HepG2 (cell line): ENCODE data around the gene SEBOX. TPM values are rescaled to one million over a fixed set of nuclear protein-coding genes. Genes with fewer than 3 reads are reported as not detected.

Experiments used
- DPF2 ChIP-seq: sonication (generic); formaldehyde crosslinking; IDR thresholded peaks from 2 replicates; pipeline ENCODE4 v1.4.0; 2020; ENCODE audit warnings: mild to moderate bottlenecking, low read depth, missing genetic modification reagents, borderline replicate concordance
- ETV5 ChIP-seq: IDR thresholded peaks from 2 replicates; pipeline ENCODE4 v1.6.1; 2018; ENCODE audit warnings: missing biosample characterization, missing genetic modification reagents, inconsistent platforms, borderline replicate concordance
- ISL2 ChIP-seq: sonication (generic); formaldehyde crosslinking; IDR thresholded peaks from 2 replicates; pipeline ENCODE4 v1.5.0; 2020; ENCODE audit warnings: missing genetic modification reagents
- KDM1A ChIP-seq: IDR thresholded peaks from 2 replicates; pipeline ENCODE4 v1.6.1; 2016; ENCODE audit warnings: missing compliant biosample characterization
- KLF6 ChIP-seq: IDR thresholded peaks from 2 replicates; pipeline ENCODE4 v1.8.0; 2016; ENCODE audit warnings: missing biosample characterization, missing genetic modification reagents
- KMT2B ChIP-seq: IDR thresholded peaks from 2 replicates; pipeline ENCODE4 v1.6.1; 2016; ENCODE audit warnings: missing genetic modification reagents, missing compliant biosample characterization
- MIER2 ChIP-seq: IDR thresholded peaks from 2 replicates; pipeline ENCODE4 v1.6.1; 2016; ENCODE audit warnings: missing biosample characterization, missing genetic modification reagents
- NFE2L1 ChIP-seq: sonication (generic); formaldehyde crosslinking; IDR thresholded peaks from 2 replicates; pipeline ENCODE4 v1.4.0; 2020; ENCODE audit warnings: missing genetic modification reagents, mild to moderate bottlenecking, borderline replicate concordance
- NONO ChIP-seq, 2 experiments: fragments of 450-650 bp in 1 of 2; sonication (generic) in 1 of 2; formaldehyde crosslinking in 1 of 2; IDR thresholded peaks in 1 of 2; conservative IDR thresholded peaks in 1 of 2; 2 replicates each; pipeline versions ENCODE4 v1.6.1 to v1.8.0; 2017 to 2022; ENCODE audit warnings: mild to moderate bottlenecking in 1 of 2, missing genetic modification reagents in 1 of 2, moderate library complexity in 1 of 2
- RBM22 ChIP-seq: fragments of 200-400 bp; formaldehyde crosslinking; optimal IDR thresholded peaks from 2 replicates; pipeline ENCODE3; 2017; ENCODE audit warnings: mild to moderate bottlenecking, low read length, moderate library complexity
- REL ChIP-seq: sonication (generic); formaldehyde crosslinking; conservative IDR thresholded peaks from 2 replicates; pipeline ENCODE4 v1.8.0; 2022; ENCODE audit warnings: mild to moderate bottlenecking, missing genetic modification reagents, moderate library complexity
- SKI ChIP-seq: fragments of 450-650 bp; IDR thresholded peaks from one replicate; pipeline ENCODE4 v1.6.1; 2018; ENCODE audit warnings: mild to moderate bottlenecking; ENCODE audit not compliant: partially characterized antibody
- SP5 ChIP-seq: IDR thresholded peaks from 2 replicates; pipeline ENCODE4 v1.6.1; 2016; ENCODE audit warnings: low read depth, borderline replicate concordance
- TBX3 ChIP-seq: fragments of 450-650 bp; IDR thresholded peaks from 2 replicates; pipeline ENCODE4 v1.6.1; 2017; ENCODE audit warnings: antibody characterized with exemption, mild to moderate bottlenecking, inconsistent platforms, borderline replicate concordance
- ZFP37 ChIP-seq: sonication (generic); formaldehyde crosslinking; IDR thresholded peaks from 2 replicates; pipeline ENCODE4 v1.4.0; 2020; ENCODE audit warnings: missing genetic modification reagents, borderline replicate concordance
- ZFX ChIP-seq: sonication (generic); formaldehyde crosslinking; IDR thresholded peaks from 2 replicates; pipeline ENCODE4 v1.4.0; 2020; ENCODE audit warnings: mild to moderate bottlenecking, low read depth, missing genetic modification reagents, moderate library complexity
- ZNF18 ChIP-seq: sonication (generic); formaldehyde crosslinking; IDR thresholded peaks from 2 replicates; pipeline ENCODE4 v1.8.0; 2022; ENCODE audit warnings: mild to moderate bottlenecking, missing genetic modification reagents; ENCODE audit not compliant: insufficient replicate concordance
- ZNF207 ChIP-seq: fragments of 450-650 bp; IDR thresholded peaks from 2 replicates; pipeline ENCODE4 v1.6.1; 2016; ENCODE audit warnings: antibody characterized with exemption, borderline replicate concordance
- ZNF264 ChIP-seq: sonication (generic); formaldehyde crosslinking; IDR thresholded peaks from 2 replicates; pipeline ENCODE4 v1.4.0; 2020; ENCODE audit warnings: missing genetic modification reagents
- ZNF468 ChIP-seq: sonication (generic); formaldehyde crosslinking; IDR thresholded peaks from 2 replicates; pipeline ENCODE4 v1.8.0; 2022; ENCODE audit warnings: mild to moderate bottlenecking, moderate library complexity, missing genetic modification reagents
- ZNF550 ChIP-seq: sonication (generic); formaldehyde crosslinking; IDR thresholded peaks from 2 replicates; pipeline ENCODE4 v1.4.0; 2020; ENCODE audit warnings: mild to moderate bottlenecking, missing genetic modification reagents, borderline replicate concordance
- ZNF580 ChIP-seq: IDR thresholded peaks from 2 replicates; pipeline ENCODE4 v1.6.1; 2016; ENCODE audit warnings: low read depth, borderline replicate concordance
- ZNF761 ChIP-seq: sonication (generic); formaldehyde crosslinking; conservative IDR thresholded peaks from 2 replicates; pipeline ENCODE4 v1.4.0; 2020; ENCODE audit warnings: mild to moderate bottlenecking, missing genetic modification reagents
- ZNF768 ChIP-seq: sonication (generic); formaldehyde crosslinking; IDR thresholded peaks from 2 replicates; pipeline ENCODE4 v1.4.0; 2020; ENCODE audit warnings: missing genetic modification reagents
- ZNF780A ChIP-seq: sonication (generic); formaldehyde crosslinking; IDR thresholded peaks from 2 replicates; pipeline ENCODE4 v1.8.0; 2022; ENCODE audit warnings: mild to moderate bottlenecking, missing genetic modification reagents, moderate library complexity
- ZSCAN12 ChIP-seq: sonication (generic); formaldehyde crosslinking; IDR thresholded peaks from 2 replicates; pipeline ENCODE4 v1.9.0; 2021; ENCODE audit warnings: mild to moderate bottlenecking, missing genetic modification reagents
- ZSCAN29 ChIP-seq: sonication (generic); formaldehyde crosslinking; conservative IDR thresholded peaks from 2 replicates; pipeline ENCODE4 v1.4.0; 2020; ENCODE audit warnings: mild to moderate bottlenecking, missing genetic modification reagents
- polyA plus RNA-seq, 8 experiments: library from polyadenylated mRNA; depleted of rRNA in 3 of 8; stranded (reverse) in 7 of 8; unstranded in 1 of 8; fragments of >200 nt; fragmentation: Illumina TruSeq in 4 of 8; extraction: Trizol in 4 of 8; gene quantifications; 2 replicates each; pipeline versions ENCODE4 v1.2.1 to v1.2.3, GENCODE V29; 2011 to 2016; ENCODE audit warnings: low read depth in 4 of 8, missing spikeins in 1 of 8, mixed read lengths in 1 of 8; ENCODE audit not compliant: insufficient read depth in 1 of 8
- total RNA-seq, 5 experiments: library from RNA; depleted of rRNA; stranded (reverse); fragments of >200 nt; fragmentation: Illumina TruSeq; extraction: Trizol; gene quantifications; 2 replicates each; pipeline ENCODE4 v1.2.3, GENCODE V29; 2016; ENCODE audit warnings: low read depth in 1 of 5
- TF ChIP-seq, protein P1 (sequence below): sonication (generic); formaldehyde crosslinking; IDR thresholded peaks from 2 replicates; pipeline ENCODE4 v1.5.0; 2020; ENCODE audit warnings: missing genetic modification reagents

The SEBOX gene
- total and polyA plus RNA-seq, 2 of the 13 experiments (the other 11 are each of a cell fraction or from before 2014, with no cell fraction given) = not detected

- TF ChIP-seq ZNF580 (no peak; the same call in 1 of the 2 replicates), DPF2 (CRISPR knock-in tag) (peak; percentile 94), KMT2B (CRISPR knock-in tag) (no peak; the same call in 1 of the 2 replicates), TBX3 (peak; percentile 87; the same call in 1 of the 2 replicates), ZFX (peak; percentile 64), RBM22 (peak; percentile 64), SKI (peak; percentile 95), ETV5 (CRISPR knock-in tag) (peak; percentile 87), ZSCAN29 (CRISPR knock-in tag) (peak; percentile 83; the same call in 1 of the 2 replicates), ISL2 (peak; percentile 87), NONO (IDR thresholded peaks at IDR 0.05) (no peak), NONO (CRISPR knock-in tag; conservative IDR thresholded peaks at IDR 0.05) (peak; percentile 94), ZNF780A (no peak), ZSCAN12 (CRISPR knock-in tag) (no peak), NFE2L1 (CRISPR knock-in tag) (no peak), ZNF768 (CRISPR knock-in tag) (peak; percentile 27; the same call in 1 of the 2 replicates), SP5 (peak; percentile 94), ZNF468 (CRISPR knock-in tag) (no peak), MIER2 (CRISPR knock-in tag) (peak; percentile 85), KLF6 (peak; percentile 47; the same call in 1 of the 2 replicates), REL (no peak), ZNF264 (CRISPR knock-in tag) (peak; percentile 79; the same call in 1 of the 2 replicates), ZFP37 (0 out of 2 replicates have a peak, but pooled peaks have one; percentile 29), ZNF550 (CRISPR knock-in tag) (no peak), ZNF207 (no peak), ZNF18 (no peak), KDM1A (peak; percentile 84), ZNF761 (CRISPR knock-in tag) (peak; percentile 78)
- TF ChIP-seq, protein P1, sequence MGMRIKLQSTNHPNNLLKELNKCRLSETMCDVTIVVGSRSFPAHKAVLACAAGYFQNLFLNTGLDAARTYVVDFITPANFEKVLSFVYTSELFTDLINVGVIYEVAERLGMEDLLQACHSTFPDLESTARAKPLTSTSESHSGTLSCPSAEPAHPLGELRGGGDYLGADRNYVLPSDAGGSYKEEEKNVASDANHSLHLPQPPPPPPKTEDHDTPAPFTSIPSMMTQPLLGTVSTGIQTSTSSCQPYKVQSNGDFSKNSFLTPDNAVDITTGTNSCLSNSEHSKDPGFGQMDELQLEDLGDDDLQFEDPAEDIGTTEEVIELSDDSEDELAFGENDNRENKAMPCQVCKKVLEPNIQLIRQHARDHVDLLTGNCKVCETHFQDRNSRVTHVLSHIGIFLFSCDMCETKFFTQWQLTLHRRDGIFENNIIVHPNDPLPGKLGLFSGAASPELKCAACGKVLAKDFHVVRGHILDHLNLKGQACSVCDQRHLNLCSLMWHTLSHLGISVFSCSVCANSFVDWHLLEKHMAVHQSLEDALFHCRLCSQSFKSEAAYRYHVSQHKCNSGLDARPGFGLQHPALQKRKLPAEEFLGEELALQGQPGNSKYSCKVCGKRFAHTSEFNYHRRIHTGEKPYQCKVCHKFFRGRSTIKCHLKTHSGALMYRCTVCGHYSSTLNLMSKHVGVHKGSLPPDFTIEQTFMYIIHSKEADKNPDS (CRISPR knock-in tag) = no peak
Measured at GRCh38 chr17:28370035-28370743, 5.2 kb upstream of the SEBOX start, which contains the start of gene VTN (continued).
